ENCODE measurements around the gene EPB41L4B. TPM values are rescaled to one million over a fixed set of nuclear protein-coding genes. Genes with fewer than 3 reads are reported as not detected.

Gene EPB41L4B
- total RNA-seq, 2 donors from 2014 or later, result 0.27 to 1.1 TPM

GRCh38 chr9:109190151-109190550, 130.7 kb downstream of the EPB41L4B start:
- DNase-seq (ENCODE audit: low spot score), result no peak
- H3K27me3 ChIP-seq (replicated peaks; ENCODE audit: insufficient read depth), result no peaks in the 10 kb centered on the region

GRCh38 chr9:109186857-109187520, 133.9 kb downstream of the EPB41L4B start:
- no peak overlapping the region for H3K4me3 ChIP-seq
- no peaks in the 10 kb centered on the region for H3K36me3 ChIP-seq
- H3K9me3 ChIP-seq, result no peaks in the 10 kb centered on the region
- no peak for DNase-seq (ENCODE audit: low spot score)
- no peak for TF ChIP-seq CTCF (IDR thresholded peaks at IDR 0.05)
- no peak overlapping the region for H3K27ac ChIP-seq
- no peaks in the 10 kb centered on the region for H3K27me3 ChIP-seq (replicated peaks; ENCODE audit: insufficient read depth)
- ATAC-seq (ENCODE audit: insufficient number of reproducible peaks, low FRiP score, low read depth), result no peak
- H3K4me1 ChIP-seq (ENCODE audit: control insufficient read depth in 1 of 2, low read depth in 2 of 2), result no peaks in the 10 kb centered on the region

More at GRCh38 chr9:109190151-109190550, 130.7 kb downstream of the EPB41L4B start:
- Histone ChIP-seq H3K27ac (no peak overlapping the region), H3K4me3 (no peak overlapping the region), H3K36me3 (no peaks in the 10 kb centered on the region), H3K9me3 (no peaks in the 10 kb centered on the region), H3K4me1 (ENCODE audit: control insufficient read depth in 1 of 2, low read depth in 2 of 2) (no peaks in the 10 kb centered on the region)
- TF ChIP-seq CTCF (IDR thresholded peaks at IDR 0.05), result no peak
- ATAC-seq (ENCODE audit: insufficient number of reproducible peaks, low FRiP score, low read depth), result no peak

- TF ChIP-seq CTCF (IDR thresholded peaks at IDR 0.05), result no peak
- H3K4me1 ChIP-seq (ENCODE audit: control insufficient read depth in 1 of 2, low read depth in 2 of 2), result no peaks in the 10 kb centered on the region
- no peaks in the 10 kb centered on the region for H3K36me3 ChIP-seq
- H3K9me3 ChIP-seq, result no peaks in the 10 kb centered on the region
- H3K27ac ChIP-seq, result no peak overlapping the region
- no peak for ATAC-seq (ENCODE audit: insufficient number of reproducible peaks, low FRiP score, low read depth)
- no peak for DNase-seq (ENCODE audit: low spot score)
- no peak overlapping the region for H3K4me3 ChIP-seq
- no peaks in the 10 kb centered on the region for H3K27me3 ChIP-seq (replicated peaks; ENCODE audit: insufficient read depth)
Measured at GRCh38 chr9:109182940-109183798, 137.7 kb downstream of the EPB41L4B start.

- Histone ChIP-seq H3K9me3 (no peaks in the 10 kb centered on the region), H3K27ac (no peak overlapping the region), H3K36me3 (no peaks in the 10 kb centered on the region), H3K4me3 (no peak overlapping the region), H3K4me1 (ENCODE audit: control insufficient read depth in 1 of 2, low read depth in 2 of 2) (no peaks in the 10 kb centered on the region), H3K27me3 (replicated peaks; ENCODE audit: insufficient read depth) (no peaks in the 10 kb centered on the region)
- no peak for DNase-seq (ENCODE audit: low spot score)
- no peak for TF ChIP-seq CTCF (IDR thresholded peaks at IDR 0.05)
- no peak for ATAC-seq (ENCODE audit: insufficient number of reproducible peaks, low FRiP score, low read depth)
Measured at GRCh38 chr9:109182550-109182939, 138.3 kb downstream of the EPB41L4B start.

GRCh38 chr9:109181284-109181683, 139.6 kb downstream of the EPB41L4B start:
- no peaks in the 10 kb centered on the region for H3K4me1 ChIP-seq (ENCODE audit: control insufficient read depth in 1 of 2, low read depth in 2 of 2)
- ATAC-seq (ENCODE audit: insufficient number of reproducible peaks, low FRiP score, low read depth), result no peak

More at GRCh38 chr9:109181284-109181683, 139.6 kb downstream of the EPB41L4B start:
- Histone ChIP-seq H3K27ac (no peak overlapping the region), H3K9me3 (no peaks in the 10 kb centered on the region), H3K27me3 (replicated peaks; ENCODE audit: insufficient read depth) (no peaks in the 10 kb centered on the region), H3K4me3 (no peak overlapping the region), H3K36me3 (no peaks in the 10 kb centered on the region)
- no peak for DNase-seq (ENCODE audit: low spot score)
- no peak for TF ChIP-seq CTCF (IDR thresholded peaks at IDR 0.05)

Measured in thoracic aorta (tissue), 2 donors.